OCI-LY3 (cell line): ENCODE data around the gene MEN1.

ENCODE experiments used
- EZH2phosphoT487 ChIP-seq: fragments of 200-600 bp; shearing (Covaris generic); IDR thresholded peaks from 2 replicates; pipeline ENCODE4 v1.6.1; 2018; ENCODE audit warnings: antibody characterized with exemption, mixed run types, low read depth
- TF ChIP-seq, protein P1 (sequence below): fragments of 200-600, 300-600 bp; sonication (generic); IDR thresholded peaks from 2 replicates; pipeline ENCODE4 v1.5.1; 2014; ENCODE audit warnings: antibody characterized with exemption, low read length, low read depth

DNA sequence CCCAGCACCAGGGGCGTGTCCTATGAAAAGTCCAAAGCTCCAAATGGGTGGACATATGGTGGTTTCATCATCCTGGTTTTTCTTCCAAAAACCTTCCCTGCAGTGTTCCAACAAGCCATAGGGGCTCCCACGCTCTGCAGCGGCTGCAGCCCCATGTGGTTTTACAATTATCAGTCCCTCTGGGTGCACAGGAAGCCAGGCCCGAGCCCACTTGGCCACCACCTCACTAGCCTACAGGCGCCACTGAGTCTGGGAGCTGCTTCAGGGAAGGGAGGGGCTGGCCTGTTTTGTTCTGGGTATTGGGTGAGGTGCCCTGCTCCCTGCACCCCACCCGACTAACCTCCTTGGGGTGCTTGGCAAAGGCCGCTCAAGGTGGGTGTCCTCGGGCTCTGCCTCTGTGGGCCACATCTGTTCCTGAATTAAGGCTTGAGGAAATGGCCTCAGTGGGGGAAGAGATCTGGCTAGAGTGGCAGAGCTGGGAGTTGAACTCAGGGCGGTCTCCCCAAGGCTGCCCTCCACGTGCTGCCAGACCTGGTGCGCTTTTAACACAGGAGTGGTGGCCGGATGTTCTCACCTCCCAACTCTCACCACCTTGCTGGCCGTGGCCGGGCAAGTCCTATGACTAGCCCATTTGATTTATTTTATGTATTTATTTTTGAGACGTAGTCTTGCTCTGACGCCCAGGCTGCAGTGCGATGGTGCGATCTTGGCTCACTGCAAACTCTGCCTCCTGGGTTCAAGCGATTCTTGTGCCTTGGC, 39.4 kb upstream of the MEN1 start:
- TF ChIP-seq, protein P1, sequence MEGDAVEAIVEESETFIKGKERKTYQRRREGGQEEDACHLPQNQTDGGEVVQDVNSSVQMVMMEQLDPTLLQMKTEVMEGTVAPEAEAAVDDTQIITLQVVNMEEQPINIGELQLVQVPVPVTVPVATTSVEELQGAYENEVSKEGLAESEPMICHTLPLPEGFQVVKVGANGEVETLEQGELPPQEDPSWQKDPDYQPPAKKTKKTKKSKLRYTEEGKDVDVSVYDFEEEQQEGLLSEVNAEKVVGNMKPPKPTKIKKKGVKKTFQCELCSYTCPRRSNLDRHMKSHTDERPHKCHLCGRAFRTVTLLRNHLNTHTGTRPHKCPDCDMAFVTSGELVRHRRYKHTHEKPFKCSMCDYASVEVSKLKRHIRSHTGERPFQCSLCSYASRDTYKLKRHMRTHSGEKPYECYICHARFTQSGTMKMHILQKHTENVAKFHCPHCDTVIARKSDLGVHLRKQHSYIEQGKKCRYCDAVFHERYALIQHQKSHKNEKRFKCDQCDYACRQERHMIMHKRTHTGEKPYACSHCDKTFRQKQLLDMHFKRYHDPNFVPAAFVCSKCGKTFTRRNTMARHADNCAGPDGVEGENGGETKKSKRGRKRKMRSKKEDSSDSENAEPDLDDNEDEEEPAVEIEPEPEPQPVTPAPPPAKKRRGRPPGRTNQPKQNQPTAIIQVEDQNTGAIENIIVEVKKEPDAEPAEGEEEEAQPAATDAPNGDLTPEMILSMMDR: no peak
- no peak for TF ChIP-seq EZH2phosphoT487
